PC-3 (cell line): ENCODE results near the gene DAB1. TPM values are rescaled to one million over a fixed set of nuclear protein-coding genes. Genes with fewer than 3 reads are reported as not detected.

ENCODE experiments used
- ATAC-seq: fragments of 200-7000 bp; cut with Tn5 transposase; 2 replicates; pipeline ENCODE4 v1.9.1; 2020; ENCODE audit warnings: mild to moderate bottlenecking, moderate library complexity
- BruUV-seq: library from RNA; stranded (reverse); fragments of 400-500 nt; replicated peaks from 2 replicates; lab custom pipeline; 2021; lab: Mats Ljungman, UMichigan
- CTCF ChIA-PET: fragments of 300-600 bp; sonication (Branson Sonifier 250); formaldehyde crosslinking; loops from one replicate; lab custom pipeline; 2022; ENCODE audit warnings: antibody characterized with exemption; lab: Charles Lee
- POLR2A ChIA-PET: fragments of 300-600 bp; sonication (Branson Sonifier 250); formaldehyde crosslinking; loops from one replicate; lab custom pipeline; 2022; ENCODE audit warnings: antibody characterized with exemption; ENCODE audit not compliant: unreplicated experiment; lab: Charles Lee
- DNase-seq: peaks from one replicate; pipeline ENCODE4 v3.0.0-alpha.2; 2015
- H2AFZ ChIP-seq: fragments of 300-600 bp; sonication (generic); 2 replicates; pipeline ENCODE4 v1.6.0; 2016; ENCODE audit warnings: antibody characterized with exemption, low read length
- H3F3A ChIP-seq: fragments of 300-600 bp; sonication (generic); one replicate; pipeline ENCODE4 v1.6.0; 2017; ENCODE audit warnings: antibody characterized with exemption, low read length, control low read depth, mild to moderate bottlenecking; ENCODE audit not compliant: unreplicated experiment
- H3K27ac ChIP-seq: fragments of 300-600 bp; sonication (generic); 2 replicates; pipeline ENCODE4 v1.5.1; 2016; ENCODE audit warnings: mild to moderate bottlenecking, low read length
- H3K27me3 ChIP-seq: fragments of 300-600 bp; sonication (generic); 2 replicates; pipeline ENCODE4 v1.6.1; 2016; ENCODE audit warnings: low read length, mixed read lengths
- H3K36me3 ChIP-seq: fragments of 300-600 bp; sonication (generic); 2 replicates; pipeline ENCODE4 v1.6.1; 2016; ENCODE audit warnings: low read depth, mixed run types, low read length, mixed read lengths
- H3K4me1 ChIP-seq: fragments of 300-600 bp; sonication (generic); 2 replicates; pipeline ENCODE4 v1.5.1; 2016; ENCODE audit warnings: low read length; ENCODE audit not compliant: insufficient read depth
- H3K4me2 ChIP-seq: fragments of 300-600 bp; sonication (generic); 2 replicates; pipeline ENCODE4 v1.6.0; 2016; ENCODE audit warnings: low read length
- H3K4me3 ChIP-seq: fragments of 300-600 bp; sonication (generic); 2 replicates; pipeline ENCODE4 v1.5.1; 2016; ENCODE audit warnings: mild to moderate bottlenecking, low read length, mixed read lengths
- H3K79me2 ChIP-seq: fragments of 300-600 bp; sonication (generic); 2 replicates; pipeline ENCODE4 v1.6.1; 2017; ENCODE audit warnings: low read length, mixed read lengths
- H3K9ac ChIP-seq: fragments of 300-600 bp; sonication (generic); 2 replicates; pipeline ENCODE4 v1.6.0; 2016; ENCODE audit warnings: mild to moderate bottlenecking, low read length
- H3K9me2 ChIP-seq: fragments of 300-600 bp; sonication (generic); replicated peaks from 2 replicates; pipeline ENCODE4 v1.6.1; 2016; ENCODE audit warnings: mixed run types, low read length, mixed read lengths
- H3K9me3 ChIP-seq: fragments of 300-600 bp; sonication (generic); 2 replicates; pipeline ENCODE4 v1.6.1; 2016; ENCODE audit warnings: low read length, mixed read lengths
- H4K20me1 ChIP-seq: fragments of 300-600 bp; sonication (generic); 2 replicates; pipeline ENCODE4 v1.6.1; 2016; ENCODE audit warnings: low read length, mixed read lengths
- CTCF ChIP-seq: fragments of 300-600 bp; sonication (generic); conservative IDR thresholded peaks from 2 replicates; pipeline ENCODE4 v1.5.1; 2017; ENCODE audit warnings: antibody characterized with exemption, low read depth, mild to moderate bottlenecking, low read length
- EZH2 ChIP-seq: fragments of 300-600 bp; sonication (generic); IDR thresholded peaks from one replicate; pipeline ENCODE4 v1.6.1; 2017; ENCODE audit warnings: antibody characterized with exemption, mild to moderate bottlenecking, low read length; ENCODE audit not compliant: unreplicated experiment
- EZH2phosphoT487 ChIP-seq: fragments of 300-600 bp; sonication (generic); IDR thresholded peaks from 2 replicates; pipeline ENCODE4 v1.6.1; 2018; ENCODE audit warnings: mild to moderate bottlenecking, antibody characterized with exemption, low read length, borderline replicate concordance
- intact Hi-C: fragments of 100-400 bp; cut with micrococcal nuclease; formaldehyde crosslinking; loops from 2 replicates; pipeline ENCODE4 v1.9.0; 2023
- total RNA-seq: library from RNA; depleted of rRNA; stranded (reverse); fragments of >200 nt; gene quantifications from 2 replicates; pipeline ENCODE4 v1.2.3, GENCODE V29; 2014

DAB1 gene
- total RNA-seq, 1 experiment from 2014 or later = not detected

- H3K9me2 ChIP-seq = no peaks in the 10 kb centered on the region
- intact Hi-C loops = no loop called here
- CTCF ChIA-PET = no interaction called here
- H3K4me1 ChIP-seq = no peaks in the 10 kb centered on the region
- no peaks in the 10 kb centered on the region for H4K20me1 ChIP-seq
- H3F3A ChIP-seq = no peaks in the 10 kb centered on the region
- H3K36me3 ChIP-seq = no peaks in the 10 kb centered on the region
- BruUV-seq = no TSS peak
- ATAC-seq (no peak), DNase-seq (no peak)
- peaks cover 5% of the 10 kb centered on the region; the same call in 1 of the 2 replicates for H3K27me3 ChIP-seq
- no peak overlapping the region for H3K4me2 ChIP-seq
- H3K9me3 ChIP-seq = no peaks in the 10 kb centered on the region
- no peak overlapping the region for H3K27ac ChIP-seq
- POLR2A ChIA-PET = no interaction called here
- H3K9ac ChIP-seq = no peak overlapping the region
- TF ChIP-seq EZH2phosphoT487 (no peak), CTCF (no peak), EZH2 (no peak)
- H3K4me3 ChIP-seq = no peak overlapping the region
- H3K79me2 ChIP-seq = no peaks in the 10 kb centered on the region
- no peak overlapping the region for H2AFZ ChIP-seq
These were observed 304.8 kb downstream of the DAB1 start for GRCh38 chr1:57118948-57119603.

GRCh38 chr1:57117753-57118152, 306.1 kb downstream of the DAB1 start:
- Histone ChIP-seq H3F3A (no peaks in the 10 kb centered on the region), H3K27me3 (peaks cover 5% of the 10 kb centered on the region; the same call in 1 of the 2 replicates), H3K36me3 (no peaks in the 10 kb centered on the region), H3K4me3 (no peak overlapping the region), H3K27ac (no peak overlapping the region), H3K9ac (no peak overlapping the region), H3K79me2 (no peaks in the 10 kb centered on the region), H3K4me1 (no peaks in the 10 kb centered on the region), H3K4me2 (no peak overlapping the region), H3K9me2 (no peaks in the 10 kb centered on the region), H4K20me1 (no peaks in the 10 kb centered on the region), H2AFZ (no peak overlapping the region), H3K9me3 (no peaks in the 10 kb centered on the region)
- BruUV-seq = no TSS peak
- CTCF ChIA-PET = no interaction called here
- ATAC-seq = no peak
- no peak for TF ChIP-seq EZH2phosphoT487
- no peak for TF ChIP-seq EZH2
- TF ChIP-seq CTCF = no peak
- no peak for DNase-seq
- intact Hi-C loops = no loop called here
- POLR2A ChIA-PET = no interaction called here

- intact Hi-C loops = no loop called here
- H3K4me3 ChIP-seq = no peak overlapping the region
- DNase-seq (no peak), ATAC-seq (no peak)
- H3K27ac ChIP-seq = no peak overlapping the region
- no peaks in the 10 kb centered on the region for H3K9me2 ChIP-seq
- H3K9me3 ChIP-seq = no peaks in the 10 kb centered on the region
- H3K79me2 ChIP-seq = no peaks in the 10 kb centered on the region
- H3K4me1 ChIP-seq = no peaks in the 10 kb centered on the region
- H3K27me3 ChIP-seq = peaks cover 5% of the 10 kb centered on the region; the same call in 1 of the 2 replicates
- ChIA-PET POLR2A (no interaction called here), CTCF (no interaction called here)
- TF ChIP-seq EZH2 = no peak
- TF ChIP-seq CTCF = no peak
- no peak for TF ChIP-seq EZH2phosphoT487
- no TSS peak for BruUV-seq
- no peak overlapping the region for H2AFZ ChIP-seq
- no peak overlapping the region for H3K4me2 ChIP-seq
- H3K9ac ChIP-seq = no peak overlapping the region
- no peaks in the 10 kb centered on the region for H4K20me1 ChIP-seq
- H3K36me3 ChIP-seq = no peaks in the 10 kb centered on the region
- no peaks in the 10 kb centered on the region for H3F3A ChIP-seq
These were observed 307.0 kb downstream of the DAB1 start for GRCh38 chr1:57116871-57117270.
